OCI-LY3 (cell line): ENCODE measurements around the gene CYTH1.

ENCODE experiments used
- EZH2phosphoT487 ChIP-seq: fragments of 200-600 bp; shearing (Covaris generic); IDR thresholded peaks from 2 replicates; pipeline ENCODE4 v1.6.1; 2018; ENCODE audit warnings: antibody characterized with exemption, mixed run types, low read depth
- TF ChIP-seq, protein P1 (sequence below): fragments of 200-600, 300-600 bp; sonication (generic); IDR thresholded peaks from 2 replicates; pipeline ENCODE4 v1.5.1; 2014; ENCODE audit warnings: antibody characterized with exemption, low read length, low read depth

DNA sequence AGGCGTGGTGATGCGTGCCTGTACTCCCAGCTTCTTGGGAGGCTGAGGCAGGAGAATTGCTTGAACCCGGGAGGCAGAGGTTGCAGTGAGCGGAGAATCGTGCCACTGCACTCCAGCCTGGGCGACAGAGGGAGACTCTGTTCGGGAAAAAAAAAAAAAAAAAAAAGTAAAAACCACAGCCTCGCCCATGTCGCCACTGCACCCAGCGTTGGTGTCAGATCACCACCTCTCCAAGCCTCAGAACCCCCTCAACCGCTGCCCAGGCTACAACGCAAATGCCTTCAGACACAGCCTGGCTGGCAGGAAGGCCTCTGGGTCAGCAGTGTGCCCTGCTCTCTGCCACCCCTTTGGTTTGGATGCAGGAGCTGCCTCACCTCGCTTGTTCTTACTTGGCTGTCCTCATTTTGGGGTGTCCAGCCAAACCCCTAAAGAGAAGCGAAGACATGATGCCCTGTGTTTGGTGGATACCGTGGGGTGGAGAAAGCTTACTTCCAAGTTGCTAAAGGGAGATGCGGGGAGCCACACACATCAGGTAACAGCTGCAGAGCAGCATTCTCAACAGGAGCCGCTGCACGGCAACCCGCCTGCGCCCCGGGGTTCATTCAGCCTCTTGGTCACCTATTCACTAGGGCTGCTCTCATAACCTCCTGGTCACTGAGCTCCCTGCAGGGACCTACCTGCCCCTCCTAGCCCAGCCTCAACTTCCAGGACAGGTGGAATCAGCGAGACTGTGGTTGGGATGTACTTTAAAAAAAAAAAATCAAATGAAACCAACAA lies 13.0 kb upstream of the CYTH1 start:
- TF ChIP-seq, protein P1, sequence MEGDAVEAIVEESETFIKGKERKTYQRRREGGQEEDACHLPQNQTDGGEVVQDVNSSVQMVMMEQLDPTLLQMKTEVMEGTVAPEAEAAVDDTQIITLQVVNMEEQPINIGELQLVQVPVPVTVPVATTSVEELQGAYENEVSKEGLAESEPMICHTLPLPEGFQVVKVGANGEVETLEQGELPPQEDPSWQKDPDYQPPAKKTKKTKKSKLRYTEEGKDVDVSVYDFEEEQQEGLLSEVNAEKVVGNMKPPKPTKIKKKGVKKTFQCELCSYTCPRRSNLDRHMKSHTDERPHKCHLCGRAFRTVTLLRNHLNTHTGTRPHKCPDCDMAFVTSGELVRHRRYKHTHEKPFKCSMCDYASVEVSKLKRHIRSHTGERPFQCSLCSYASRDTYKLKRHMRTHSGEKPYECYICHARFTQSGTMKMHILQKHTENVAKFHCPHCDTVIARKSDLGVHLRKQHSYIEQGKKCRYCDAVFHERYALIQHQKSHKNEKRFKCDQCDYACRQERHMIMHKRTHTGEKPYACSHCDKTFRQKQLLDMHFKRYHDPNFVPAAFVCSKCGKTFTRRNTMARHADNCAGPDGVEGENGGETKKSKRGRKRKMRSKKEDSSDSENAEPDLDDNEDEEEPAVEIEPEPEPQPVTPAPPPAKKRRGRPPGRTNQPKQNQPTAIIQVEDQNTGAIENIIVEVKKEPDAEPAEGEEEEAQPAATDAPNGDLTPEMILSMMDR, result no peak
- no peak for TF ChIP-seq EZH2phosphoT487
